ENCODE results near the gene SLC2A4.

DNA sequence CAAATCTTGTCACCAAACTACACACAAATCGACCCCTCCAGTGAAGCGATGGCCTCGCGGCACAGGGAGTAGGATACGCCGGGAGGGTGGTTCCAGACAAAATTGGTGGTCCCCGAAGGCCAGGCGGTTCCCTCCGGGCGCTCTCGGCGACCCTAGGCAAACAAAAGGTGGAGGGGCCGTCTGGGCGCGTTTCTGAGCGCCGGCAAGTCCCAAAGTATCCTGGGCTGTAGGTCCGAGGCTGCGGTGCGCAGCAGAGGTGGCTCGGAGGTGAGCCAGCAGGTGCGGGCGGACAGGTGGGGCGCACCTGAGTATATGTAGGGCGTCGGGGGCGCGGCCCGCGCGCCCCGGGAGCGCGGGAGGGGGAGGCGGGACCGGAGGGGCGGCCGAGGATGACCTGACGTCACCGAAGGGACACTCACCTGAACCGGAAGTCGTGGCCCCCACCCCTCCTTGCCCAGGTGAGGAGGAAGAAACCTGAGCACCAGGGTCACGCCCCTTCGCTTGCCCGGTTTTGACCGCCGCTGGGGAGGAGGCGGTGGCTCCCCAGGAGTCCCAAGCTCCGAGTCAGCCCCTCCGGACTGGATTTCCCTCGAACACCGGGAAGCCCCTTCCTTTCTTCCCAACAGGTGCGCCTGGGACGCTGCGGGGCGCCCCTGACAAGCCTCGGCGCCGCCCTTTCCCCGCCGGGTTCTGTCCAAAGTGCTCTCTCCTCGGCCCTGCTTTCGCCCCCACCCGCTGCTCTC lies 19.2 kb upstream of the SLC2A4 start, which contains the start of gene CLDN7:
- TF ChIP-seq EZH2phosphoT487 (conservative IDR thresholded peaks at IDR 0.05; ENCODE audit: low read length): no peak
- TF ChIP-seq, protein P1, sequence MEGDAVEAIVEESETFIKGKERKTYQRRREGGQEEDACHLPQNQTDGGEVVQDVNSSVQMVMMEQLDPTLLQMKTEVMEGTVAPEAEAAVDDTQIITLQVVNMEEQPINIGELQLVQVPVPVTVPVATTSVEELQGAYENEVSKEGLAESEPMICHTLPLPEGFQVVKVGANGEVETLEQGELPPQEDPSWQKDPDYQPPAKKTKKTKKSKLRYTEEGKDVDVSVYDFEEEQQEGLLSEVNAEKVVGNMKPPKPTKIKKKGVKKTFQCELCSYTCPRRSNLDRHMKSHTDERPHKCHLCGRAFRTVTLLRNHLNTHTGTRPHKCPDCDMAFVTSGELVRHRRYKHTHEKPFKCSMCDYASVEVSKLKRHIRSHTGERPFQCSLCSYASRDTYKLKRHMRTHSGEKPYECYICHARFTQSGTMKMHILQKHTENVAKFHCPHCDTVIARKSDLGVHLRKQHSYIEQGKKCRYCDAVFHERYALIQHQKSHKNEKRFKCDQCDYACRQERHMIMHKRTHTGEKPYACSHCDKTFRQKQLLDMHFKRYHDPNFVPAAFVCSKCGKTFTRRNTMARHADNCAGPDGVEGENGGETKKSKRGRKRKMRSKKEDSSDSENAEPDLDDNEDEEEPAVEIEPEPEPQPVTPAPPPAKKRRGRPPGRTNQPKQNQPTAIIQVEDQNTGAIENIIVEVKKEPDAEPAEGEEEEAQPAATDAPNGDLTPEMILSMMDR (IDR thresholded peaks at IDR 0.05; ENCODE audit: insufficient read depth, low read length, poor library complexity, severe bottlenecking): no peak

Measured in SU-DHL-6 (cell line).